Measurements from ENCODE around the gene POGLUT3. TPM values are rescaled to one million over a fixed set of nuclear protein-coding genes. Genes with fewer than 3 reads are reported as not detected.

POGLUT3 gene
- total and polyA plus RNA-seq, 7 experiments from 2014 or later = 5.7 to 15.7 (median 9.5) TPM

GRCh38 chr11:108474664-108475463 lies 23.3 kb downstream of the POGLUT3 start:
- Histone ChIP-seq H3K4me1 (ENCODE audit: control insufficient read depth in 2 of 2, insufficient read depth in 2 of 2, low read length in 2 of 2) (no peaks in the 10 kb centered on the region), H3K36me3 (ENCODE audit: control insufficient read depth in 2 of 3, insufficient read depth in 3 of 3, low read length in 3 of 3) (peaks cover 0 to 26% (median 5%) of the 10 kb centered on the region in 3 experiments), H3K9me3 (ENCODE audit: control insufficient read depth in 2 of 3, low read length in 3 of 3) (no peaks in the 10 kb centered on the region), H3K27ac (ENCODE audit: low read depth, low read length) (no peak overlapping the region), H3K4me3 (ENCODE audit: low read length) (no peak overlapping the region), H3K27me3 (ENCODE audit: control insufficient read depth in 2 of 2, insufficient read depth in 2 of 2, low read length in 2 of 2) (no peaks in the 10 kb centered on the region)
- Mint-ChIP-seq H3K36me3 (peaks cover 4 to 33% (median 12%) of the 10 kb centered on the region in 5 donors), H3K27me3 (no peaks in the 10 kb centered on the region), H3K4me3 (no peak overlapping the region), H3K4me1 (no peaks in the 10 kb centered on the region), H3K9me3 (peaks cover 0 to 3% (median 0%) of the 10 kb centered on the region in 11 donors), H3K27ac (no peak overlapping the region)
- intact Hi-C loops (cut with micrococcal nuclease) = no loop called here
- CTCF ChIA-PET = no interaction called here
- ATAC-seq = no peak
- POLR2A ChIA-PET = no interaction called here
- no peak for DNase-seq

- intact Hi-C loops (cut with micrococcal nuclease) = no loop called here
- ChIA-PET POLR2A (no interaction called here), CTCF (no interaction called here)
- Histone ChIP-seq H3K36me3 (ENCODE audit: control insufficient read depth in 2 of 3, insufficient read depth in 3 of 3, low read length in 3 of 3) (peaks cover 0 to 21% (median 5%) of the 10 kb centered on the region in 3 experiments), H3K27me3 (ENCODE audit: control insufficient read depth in 2 of 2, insufficient read depth in 2 of 2, low read length in 2 of 2) (no peaks in the 10 kb centered on the region), H3K9me3 (ENCODE audit: control insufficient read depth in 2 of 3, low read length in 3 of 3) (no peaks in the 10 kb centered on the region), H3K27ac (ENCODE audit: low read depth, low read length) (no peak overlapping the region), H3K4me3 (ENCODE audit: low read length) (no peak overlapping the region), H3K4me1 (ENCODE audit: control insufficient read depth in 2 of 2, insufficient read depth in 2 of 2, low read length in 2 of 2) (peaks cover 0 to 3% of the 10 kb centered on the region in 2 donors)
- Mint-ChIP-seq H3K9me3 (peaks cover 0 to 3% (median 0%) of the 10 kb centered on the region in 11 donors), H3K4me3 (no peak overlapping the region), H3K27me3 (no peaks in the 10 kb centered on the region), H3K4me1 (peaks cover 0 to 5% (median under 1%) of the 10 kb centered on the region in 7 donors), H3K27ac (no peak overlapping the region), H3K36me3 (peaks cover 4 to 29% (median 10%) of the 10 kb centered on the region in 5 donors)
- no peak for DNase-seq
- ATAC-seq = no peak
These were observed 25.5 kb downstream of the POGLUT3 start for GRCh38 chr11:108472681-108473080.

DNA sequence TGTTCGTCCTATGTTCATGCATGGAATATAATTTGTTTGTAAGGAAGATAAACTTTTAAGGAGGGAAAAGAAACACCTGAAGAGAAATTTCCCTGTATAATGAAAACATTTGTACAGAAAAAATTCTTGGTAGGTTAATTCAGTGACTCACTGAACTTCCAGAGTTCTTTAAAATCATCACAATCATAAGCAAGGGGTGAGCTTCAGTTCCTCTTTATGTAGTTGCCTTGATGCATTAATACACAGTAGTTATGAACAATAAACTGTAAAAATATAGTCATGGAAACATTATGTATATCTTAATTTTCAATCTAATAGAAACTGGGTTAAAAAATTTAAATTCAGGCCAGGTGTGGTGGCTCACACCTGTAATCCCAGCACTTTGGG lies 29.7 kb downstream of the POGLUT3 start:
- H3K4me3 ChIP-seq (ENCODE audit: low read length) = no peak overlapping the region
- H3K4me1 Mint-ChIP-seq = peaks cover 0 to 27% (median 17%) of the 10 kb centered on the region in 7 donors
- H3K4me1 ChIP-seq (ENCODE audit: control insufficient read depth in 2 of 2, insufficient read depth in 2 of 2, low read length in 2 of 2) = peaks cover 3 to 5% of the 10 kb centered on the region in 2 donors
- H3K36me3 Mint-ChIP-seq = peaks cover 0 to 4% (median 0%) of the 10 kb centered on the region in 5 donors
- peak overlapping the region in 8 of 9 donors; percentile 62 to 100 (median 99) for H3K27ac Mint-ChIP-seq
- no peaks in the 10 kb centered on the region for H3K27me3 Mint-ChIP-seq
- intact Hi-C loops (cut with micrococcal nuclease) = loop anchor here (5.0 to 10.0 kb wide), 3 partner anchors 126 to 904 kb away; partner anchors contain the start of gene ALKBH8 (in 2 of the 2)
- H3K27me3 ChIP-seq (ENCODE audit: control insufficient read depth in 2 of 2, insufficient read depth in 2 of 2, low read length in 2 of 2) = no peaks in the 10 kb centered on the region
- H3K36me3 ChIP-seq (ENCODE audit: control insufficient read depth in 2 of 3, insufficient read depth in 3 of 3, low read length in 3 of 3) = peaks cover 0 to under 1% (median 0%) of the 10 kb centered on the region in 3 experiments
- peak overlapping the region; percentile 93 for H3K27ac ChIP-seq (ENCODE audit: low read depth, low read length)
- H3K9me3 ChIP-seq (ENCODE audit: control insufficient read depth in 2 of 3, low read length in 3 of 3) = no peaks in the 10 kb centered on the region
- H3K9me3 Mint-ChIP-seq = peaks cover 0 to 3% (median 0%) of the 10 kb centered on the region in 11 donors
- ChIA-PET POLR2A (interaction anchor here (0.7 to 1.0 kb wide), 2 partner anchors 9 to 13 kb away, joined by 3 to 4 read pairs; no protein-coding TSS in a partner anchor), CTCF (no interaction called here)
- peak overlapping the region in 8 of 10 donors; percentile 12 to 98 (median 74) for H3K4me3 Mint-ChIP-seq
- no peak for DNase-seq
- ATAC-seq = no peak

DNA sequence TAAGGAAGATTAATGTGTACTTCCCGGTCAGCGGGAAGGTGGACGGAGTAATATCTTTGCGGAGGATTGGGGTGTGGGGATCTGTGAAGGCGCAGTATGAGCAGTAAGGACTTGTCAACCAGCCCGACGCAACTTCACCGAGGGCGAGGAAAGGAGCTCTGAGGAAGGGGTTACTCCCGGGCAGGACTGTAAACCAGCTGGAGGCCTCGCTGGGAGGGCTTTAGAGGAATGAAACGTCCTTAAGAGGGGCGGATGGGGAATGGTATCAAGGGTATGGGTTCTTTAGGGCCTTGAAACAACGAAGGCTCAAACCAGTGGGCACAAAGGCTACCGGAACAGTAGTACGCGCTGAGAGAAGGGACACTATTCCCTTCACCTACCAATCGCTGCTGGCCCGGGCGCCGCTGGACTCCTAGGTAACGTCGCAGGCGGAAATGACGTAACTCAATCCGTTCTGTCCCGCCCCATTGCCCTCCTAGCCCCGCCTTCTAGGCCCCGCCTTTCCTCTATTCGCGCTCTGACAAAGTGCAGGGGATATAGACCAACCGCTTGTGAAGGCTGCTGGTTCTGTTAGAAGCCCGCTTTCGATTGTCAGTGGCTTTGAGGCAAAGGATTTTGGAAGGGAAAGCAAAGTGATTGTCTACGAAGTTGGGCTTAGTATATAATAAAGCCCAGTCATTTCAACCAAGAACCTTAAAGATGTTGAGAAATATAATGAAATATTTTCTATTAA lies 30.9 kb downstream of the POGLUT3 start, which contains the start of gene C11orf65:
Gene C11orf65 (minus strand): TSS at position 439 of the 733 bp plus-strand sequence. CDS start 5,970 bp downstream, outside the sequence.
- Histone ChIP-seq H3K27me3 (ENCODE audit: control insufficient read depth in 2 of 2, insufficient read depth in 2 of 2, low read length in 2 of 2) (no peaks in the 10 kb centered on the region), H3K27ac (ENCODE audit: low read depth, low read length) (peak within 1 kb of the TSS; percentile 93), H3K9me3 (ENCODE audit: control insufficient read depth in 2 of 3, low read length in 3 of 3) (no peaks in the 10 kb centered on the region), H3K4me1 (ENCODE audit: control insufficient read depth in 2 of 2, insufficient read depth in 2 of 2, low read length in 2 of 2) (peaks cover 3 to 5% of the 10 kb centered on the region in 2 donors), H3K4me3 (ENCODE audit: low read length) (peak within 1 kb of the TSS; percentile 81), H3K36me3 (ENCODE audit: control insufficient read depth in 2 of 3, insufficient read depth in 3 of 3, low read length in 3 of 3) (no peaks in the 10 kb centered on the region)
- ChIA-PET POLR2A (interaction anchor here (0.5 to 1.8 kb wide), 13 partner anchors 11 to 458 kb away, joined by 3 to 11 read pairs (median 4); partner anchors contain the start of genes ATM, CUL5, DDX10 and EXPH5), CTCF (no interaction called here)
- intact Hi-C loops (cut with micrococcal nuclease) = loop anchor here (1.0 to 10.0 kb wide), 15 partner anchors 30 to 1964 kb away; partner anchors contain the start of genes ACAT1 (in 2 of the 2), ALKBH8 (in 2 of the 2), CUL5 (in 2 of the 2) and CWF19L2 (in 2 of the 2)
- peak within 1 kb of the TSS; percentile 98 to 100 (median 100) for H3K27ac Mint-ChIP-seq
- DNase-seq (peak; percentile 88 to 97 (median 94)), ATAC-seq (peak; percentile 98)
- peaks cover 0 to 27% (median 17%) of the 10 kb centered on the region in 7 donors for H3K4me1 Mint-ChIP-seq
- H3K36me3 Mint-ChIP-seq = peaks cover 0 to 3% (median 0%) of the 10 kb centered on the region in 5 donors
- no peaks in the 10 kb centered on the region for H3K27me3 Mint-ChIP-seq
- peaks cover 0 to 3% (median 0%) of the 10 kb centered on the region in 11 donors for H3K9me3 Mint-ChIP-seq
- peak within 1 kb of the TSS; percentile 93 to 100 (median 98) for H3K4me3 Mint-ChIP-seq

GRCh38 chr11:108466405-108466804 lies 31.8 kb downstream of the POGLUT3 start:
- H3K36me3 Mint-ChIP-seq = peaks cover 0 to 3% (median 0%) of the 10 kb centered on the region in 5 donors
- H3K9me3 ChIP-seq (ENCODE audit: control insufficient read depth in 2 of 3, low read length in 3 of 3) = no peaks in the 10 kb centered on the region
- DNase-seq (peak in 1 of 9 donors; percentile 1), ATAC-seq (no peak)
- ChIA-PET POLR2A (interaction anchor here (0.5 to 1.8 kb wide), 13 partner anchors 12 to 1821 kb away, joined by 3 to 11 read pairs (median 4); partner anchors contain the start of genes ATM, CUL5, DDX10 and EXPH5), CTCF (interaction anchor here (0.6 kb wide), 1 partner anchor 223 kb away, joined by 3 read pairs; no protein-coding TSS in a partner anchor)
- peak overlapping the region; percentile 98 to 100 (median 100) for H3K27ac Mint-ChIP-seq
- H3K9me3 Mint-ChIP-seq = peaks cover 0 to 3% (median 0%) of the 10 kb centered on the region in 11 donors
- intact Hi-C loops (cut with micrococcal nuclease) = loop anchor here (2.0 to 10.0 kb wide), 6 partner anchors 124 to 1964 kb away; partner anchors contain the start of genes ALKBH8 (in 2 of the 2), ACAT1 (in 1 of the 2) and CUL5 (in 1 of the 2)
- H3K4me1 ChIP-seq (ENCODE audit: control insufficient read depth in 2 of 2, insufficient read depth in 2 of 2, low read length in 2 of 2) = peaks cover 3 to 5% of the 10 kb centered on the region in 2 donors
- H3K27ac ChIP-seq (ENCODE audit: low read depth, low read length) = peak overlapping the region; percentile 93
- H3K4me1 Mint-ChIP-seq = peaks cover 0 to 27% (median 17%) of the 10 kb centered on the region in 7 donors
- no peaks in the 10 kb centered on the region for H3K27me3 Mint-ChIP-seq
- H3K36me3 ChIP-seq (ENCODE audit: control insufficient read depth in 2 of 3, insufficient read depth in 3 of 3, low read length in 3 of 3) = no peaks in the 10 kb centered on the region
- peak overlapping the region; percentile 93 to 100 (median 98) for H3K4me3 Mint-ChIP-seq
- no peaks in the 10 kb centered on the region for H3K27me3 ChIP-seq (ENCODE audit: control insufficient read depth in 2 of 2, insufficient read depth in 2 of 2, low read length in 2 of 2)
- H3K4me3 ChIP-seq (ENCODE audit: low read length) = peak overlapping the region; percentile 81
